ENCODE results near the gene P3H2.

DNA sequence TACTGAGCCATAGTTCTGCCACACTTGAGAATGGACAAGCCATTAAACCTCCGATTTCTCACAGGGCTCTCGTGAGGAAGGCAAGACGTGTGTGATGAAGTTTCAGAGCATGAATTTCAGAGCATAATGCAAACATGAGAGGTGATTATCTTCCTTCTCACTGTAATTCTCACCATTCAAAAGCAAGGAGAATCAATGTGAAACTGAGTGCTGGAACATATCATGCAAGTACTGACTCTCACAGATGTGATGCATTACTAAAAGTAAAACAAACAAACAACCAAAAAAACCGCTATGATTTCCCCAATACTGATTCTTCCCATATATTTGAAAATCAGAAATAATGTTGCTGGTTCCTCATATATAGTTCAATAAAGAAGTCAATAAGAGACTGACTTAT, 23.7 kb downstream of the P3H2 start:
- no peak for TF ChIP-seq POLR2A (IDR thresholded peaks at IDR 0.05; ENCODE audit: low read depth, low read length)
- no peak for TF ChIP-seq POLR2AphosphoS5 (IDR thresholded peaks at IDR 0.05; ENCODE audit: low read depth, low read length)
- no peak for TF ChIP-seq TAF1 (IDR thresholded peaks at IDR 0.05; ENCODE audit: low read depth, low read length)
- TF ChIP-seq SPI1 (IDR thresholded peaks at IDR 0.05; ENCODE audit: low read depth, low read length), result no peak
